Caki2 (cell line): ENCODE measurements around the gene AKNA. TPM values are rescaled to one million over a fixed set of nuclear protein-coding genes. Genes with fewer than 3 reads are reported as not detected.
A peak's percentile ranks its signal among the peaks of the same experiment; 100 is the strongest.

Experiments used
- DNase-seq: peaks from one replicate; pipeline ENCODE4 v3.0.0-alpha.2; 2015; ENCODE audit warnings: low read depth
- in situ Hi-C: cut with HindIII; loops from 2 replicates; pipeline ENCODE4 v1.10.0; 2016; ENCODE audit warnings: low sequenced_read_pairs, low pct_unique_long_range_greater_than_20kb, mixed read lengths
- total RNA-seq: library from RNA; depleted of rRNA; stranded (reverse); fragments of >200 nt; shearing (Covaris generic); gene quantifications from 2 replicates; pipeline ENCODE4 v1.2.3, GENCODE V29; 2014; ENCODE audit warnings: low replicate concordance; rRNA removed

Gene AKNA
- total RNA-seq, 1 experiment from 2014 or later: 6.3 TPM

DNA sequence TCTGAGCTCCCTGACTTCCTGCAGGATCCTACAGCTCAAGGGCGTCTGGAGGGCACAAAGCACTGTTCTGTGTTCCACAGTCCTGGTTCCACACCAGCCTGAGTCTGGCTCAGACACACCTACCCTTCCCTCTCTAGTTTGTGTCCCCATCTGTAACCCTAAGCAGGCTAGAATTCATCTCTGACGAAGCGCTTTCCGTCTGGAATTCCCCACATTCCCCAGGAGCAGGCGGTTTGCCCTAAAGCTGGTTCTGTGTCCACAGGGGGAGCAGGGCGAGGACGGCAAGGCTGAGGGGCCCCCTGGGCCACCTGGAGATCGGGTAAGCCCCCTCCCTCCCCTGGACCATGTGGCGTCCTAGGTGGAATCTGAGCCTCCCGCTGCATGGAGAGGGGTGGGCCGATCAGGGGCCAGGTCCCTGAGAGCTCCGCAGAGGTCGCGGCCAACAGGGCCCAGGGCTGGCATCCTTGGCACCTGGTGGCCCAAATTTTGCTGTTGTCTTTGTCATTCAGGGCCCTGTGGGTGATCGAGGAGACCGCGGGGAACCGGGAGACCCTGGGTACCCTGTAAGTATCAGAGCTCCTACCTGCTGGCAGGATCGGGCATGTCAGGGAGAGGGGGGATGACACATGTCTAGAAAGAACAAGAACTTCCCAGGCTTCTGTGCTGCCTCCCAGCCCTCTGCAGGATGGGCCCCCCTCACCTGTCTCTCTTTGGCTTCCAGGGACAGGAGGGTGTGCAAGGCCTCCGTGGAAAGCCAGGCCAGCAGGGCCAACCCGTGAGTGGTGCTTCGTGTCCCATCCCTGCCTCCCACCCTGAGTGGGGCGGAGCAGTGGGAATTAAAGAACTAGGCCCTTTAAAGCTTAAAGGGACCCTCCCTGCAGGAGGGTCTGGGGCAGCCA is 99.3 kb downstream of the AKNA start:
- in situ Hi-C loops: no loop called here
- DNase-seq: peak; percentile 86

DNA sequence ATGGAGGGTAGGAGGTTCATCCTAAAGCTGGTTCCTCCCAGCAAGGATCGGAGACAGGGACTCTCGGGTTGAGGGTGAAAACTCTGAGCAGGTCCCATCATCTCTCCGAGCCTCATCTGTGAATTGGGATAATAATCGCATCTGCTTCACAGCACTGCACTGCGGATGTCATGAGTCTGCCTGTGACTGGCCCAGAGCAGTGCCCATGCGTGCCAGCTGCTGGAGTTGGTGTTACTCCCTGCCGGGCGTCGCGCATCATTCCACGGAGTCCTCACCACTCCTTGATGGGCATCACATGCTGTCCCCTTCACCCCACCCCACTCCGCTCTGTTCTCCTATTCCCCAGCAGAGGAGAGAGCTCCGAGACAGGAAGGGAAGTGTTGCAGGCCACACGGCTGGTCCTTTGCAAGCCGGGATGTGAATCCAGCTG is 100.0 kb downstream of the AKNA start:
- in situ Hi-C loops: no loop called here
- no peak for DNase-seq

GRCh38 chr9:114287001-114287762 is 100.6 kb downstream of the AKNA start:
- in situ Hi-C loops: no loop called here
- DNase-seq: no peak

GRCh38 chr9:114286146-114286679 is 101.6 kb downstream of the AKNA start:
- in situ Hi-C loops: no loop called here
- DNase-seq: no peak

DNA sequence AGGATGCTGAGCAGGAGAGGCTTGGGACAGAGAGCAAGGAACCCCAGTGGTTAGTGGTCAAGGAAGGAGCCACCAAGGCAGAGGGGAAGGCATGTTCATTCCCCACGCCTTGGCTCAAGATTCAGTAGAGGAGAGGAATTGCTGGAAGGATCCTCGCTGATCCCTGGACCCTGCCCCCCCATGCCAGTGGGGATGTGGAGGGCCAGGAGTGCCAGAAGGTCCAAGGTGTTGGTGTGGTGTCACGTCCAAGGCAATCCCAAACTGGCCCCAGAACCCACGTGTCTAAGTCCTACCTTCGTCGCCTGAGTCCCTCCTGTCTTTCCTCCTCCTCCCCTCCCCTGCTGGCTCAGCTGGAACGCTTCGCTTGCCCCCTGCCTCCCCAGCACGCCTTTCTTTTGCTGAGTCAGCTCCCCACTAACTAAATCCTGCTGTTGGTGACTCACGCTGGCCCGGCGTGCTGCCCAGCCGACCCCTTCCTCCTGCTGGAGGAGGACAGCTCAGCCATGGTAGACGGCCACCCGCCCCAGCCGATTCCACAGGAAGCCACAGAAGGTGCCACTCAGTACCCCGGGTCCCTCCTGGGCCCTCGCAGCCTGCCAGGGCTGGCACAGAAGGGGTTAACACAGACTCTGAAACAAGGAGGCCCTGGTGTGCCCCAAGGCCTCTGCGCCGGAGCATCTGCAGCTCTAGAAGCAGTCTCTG is 102.5 kb downstream of the AKNA start:
- in situ Hi-C loops: no loop called here
- peak; percentile 90 for DNase-seq

DNA sequence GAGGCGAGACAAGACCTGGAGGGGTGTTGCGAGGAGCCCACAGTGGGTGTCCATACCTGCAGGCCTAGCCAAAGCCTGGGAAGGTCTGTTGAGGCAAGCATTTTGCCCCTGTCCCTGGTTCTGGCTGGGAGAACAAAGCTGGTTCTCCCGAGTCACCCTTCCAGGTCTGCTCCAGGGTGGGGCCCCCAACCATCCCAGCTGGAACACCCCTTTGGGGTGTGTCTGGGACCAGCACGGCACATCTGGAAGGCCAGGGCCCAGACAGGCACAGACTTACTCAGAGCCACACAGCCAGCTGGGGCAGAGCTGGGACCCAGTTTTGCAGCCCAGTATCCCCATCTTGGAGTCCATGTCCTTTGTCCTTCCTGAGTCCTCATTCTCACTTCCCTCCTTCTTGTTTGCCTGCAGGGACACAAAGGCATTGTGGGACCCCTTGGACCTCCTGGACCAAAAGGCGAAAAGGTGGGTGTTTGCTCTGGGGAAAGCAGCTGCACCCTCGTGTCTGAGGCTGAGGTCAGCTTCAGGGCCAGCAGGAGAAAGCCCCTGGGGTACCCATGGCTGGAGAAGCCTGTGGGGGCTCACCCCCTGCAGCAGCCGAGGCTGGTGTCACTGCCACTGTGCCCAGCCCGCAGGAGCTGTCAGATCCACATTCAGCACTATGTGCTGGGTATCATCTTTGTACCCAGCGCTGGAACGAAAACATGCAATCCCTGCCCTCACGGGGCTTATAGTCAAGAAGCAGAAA is 103.3 kb downstream of the AKNA start:
- in situ Hi-C loops: no loop called here
- no peak for DNase-seq

Other genes starting within 250 kb of the AKNA start
- gene COL27A1, start 232.4 kb downstream of the AKNA start, total RNA-seq: 3.1 and 3.4 TPM in 2 replicates
- not detected in 2 replicates for gene ORM1, start 64.9 kb downstream of the AKNA start, total RNA-seq
- not detected in 2 replicates for gene ORM2, start 58.1 kb downstream of the AKNA start, total RNA-seq
- gene WHRN, start 117.5 kb upstream of the AKNA start, total RNA-seq: 3.9 and 6.6 TPM in 2 replicates
- 127 and 149 TPM in 2 replicates for gene ATP6V1G1, start 199.8 kb upstream of the AKNA start, total RNA-seq
- gene TMEM268, start 223.3 kb upstream of the AKNA start, total RNA-seq: 11.2 and 14.9 TPM in 2 replicates